ENCODE results near the gene YTHDF2.

DNA sequence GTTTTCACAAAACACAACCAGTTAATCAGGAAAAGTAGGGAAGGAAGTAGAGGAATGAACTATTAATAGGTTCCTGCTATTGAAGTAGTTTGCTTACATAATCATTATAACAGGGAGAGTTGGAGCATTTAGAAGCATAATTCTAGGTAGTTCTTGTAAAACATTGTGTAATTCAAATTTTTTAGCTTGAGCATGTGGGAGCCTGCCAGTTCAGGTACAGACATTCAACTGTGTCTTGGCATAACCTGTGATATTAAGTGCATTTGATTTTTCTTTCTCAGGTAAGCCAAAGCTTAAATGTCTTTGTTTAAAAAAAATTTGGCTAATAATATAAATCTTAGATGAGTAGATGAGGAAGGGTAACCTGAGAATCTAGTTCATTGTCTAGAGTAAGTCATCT, 3.4 kb downstream of the YTHDF2 start:
- TF ChIP-seq CTCF (IDR thresholded peaks at IDR 0.05) (no peak), POLR2AphosphoS5 (IDR thresholded peaks at IDR 0.05) (no peak), POLR2A (IDR thresholded peaks at IDR 0.05) (no peak)

Data from sigmoid colon (tissue), 4 donors.